NCI-H82 treated with DMSO at 0.1 percent for 48 hours (cell line): ENCODE measurements around the gene BRWD1.
"Not testable (repeated sequence)": the region's sequence is repeated elsewhere in the genome, so short reads cannot be mapped to it uniquely, and the experiment has no call there.

Experiments used
- DNase-seq: peaks from one replicate; lab custom pipeline; 2025; ENCODE audit not compliant: unreplicated experiment; lab: John Stamatoyannopoulos, UW

The BRWD1 gene

GRCh38 chr21:39176271-39176709, 137.1 kb downstream of the BRWD1 start:
- no peak for DNase-seq

- DNase-seq = no peak
These were observed 137.8 kb downstream of the BRWD1 start for GRCh38 chr21:39175665-39176064.

- no peak for DNase-seq
These were observed 138.3 kb downstream of the BRWD1 start for GRCh38 chr21:39175154-39175553.

- DNase-seq = no peak
These were observed 139.4 kb downstream of the BRWD1 start for GRCh38 chr21:39173716-39174680.

GRCh38 chr21:39169906-39170305, 143.5 kb downstream of the BRWD1 start:
- no peak for DNase-seq

GRCh38 chr21:39168800-39169199, 144.6 kb downstream of the BRWD1 start:
- no peak for DNase-seq

GRCh38 chr21:39164523-39164922, 148.9 kb downstream of the BRWD1 start:
- DNase-seq = no peak

- DNase-seq = no peak
These were observed 152.4 kb downstream of the BRWD1 start for GRCh38 chr21:39161064-39161463.

- DNase-seq = no peak
These were observed 153.9 kb downstream of the BRWD1 start for GRCh38 chr21:39159342-39160063.

- DNase-seq = not testable (repeated sequence)
These were observed 156.2 kb downstream of the BRWD1 start for GRCh38 chr21:39157241-39157640.

- no peak for DNase-seq
These were observed 157.4 kb downstream of the BRWD1 start for GRCh38 chr21:39156024-39156423.

GRCh38 chr21:39155578-39155977, 157.9 kb downstream of the BRWD1 start:
- DNase-seq = no peak

- DNase-seq = peak; percentile 41
These were observed 159.6 kb downstream of the BRWD1 start for GRCh38 chr21:39153842-39154241.

GRCh38 chr21:39153373-39153772, 160.1 kb downstream of the BRWD1 start:
- DNase-seq = no peak

- no peak for DNase-seq
These were observed 161.2 kb downstream of the BRWD1 start for GRCh38 chr21:39152271-39152670.

- no peak for DNase-seq
These were observed 162.6 kb downstream of the BRWD1 start for GRCh38 chr21:39150877-39151276.

- no peak for DNase-seq
These were observed 163.1 kb downstream of the BRWD1 start for GRCh38 chr21:39150316-39150715.

GRCh38 chr21:39149882-39150281, 163.6 kb downstream of the BRWD1 start:
- DNase-seq = no peak

GRCh38 chr21:39148975-39149374, 164.5 kb downstream of the BRWD1 start:
- no peak for DNase-seq

- no peak for DNase-seq
These were observed 169.2 kb downstream of the BRWD1 start for GRCh38 chr21:39144191-39144590.

- no peak for DNase-seq
These were observed 170.5 kb downstream of the BRWD1 start for GRCh38 chr21:39142972-39143371.

- DNase-seq = no peak
These were observed 171.9 kb downstream of the BRWD1 start for GRCh38 chr21:39141502-39141901.
